GM12878 (cell line): ENCODE measurements around the gene MAN2A2. TPM values are rescaled to one million over a fixed set of nuclear protein-coding genes. Genes with fewer than 3 reads are reported as not detected.

ENCODE experiments used
- ATAC-seq: fragments of 200-7000 bp; cut with Tn5 transposase; 3 replicates; pipeline ENCODE4 v1.9.1; 2020; ENCODE audit warnings: mild to moderate bottlenecking, moderate library complexity
- BruUV-seq: library from RNA; stranded (reverse); fragments of 400-500 nt; replicated peaks from 2 replicates; lab custom pipeline; 2021; lab: Mats Ljungman, UMichigan
- CTCF ChIA-PET: fragments of 300-600 bp; sonication (Branson Sonifier 250); formaldehyde crosslinking; extraction: SDS; loops from one replicate; lab custom pipeline; 2021; ENCODE audit warnings: inconsistent platforms; lab: Yijun Ruan, JAX
- POLR2A ChIA-PET: fragments of 350-600 bp; formaldehyde crosslinking; extraction: SDS; loops from one replicate; lab custom pipeline; 2021; ENCODE audit warnings: inconsistent platforms; lab: Charles Lee
- RAD21 ChIA-PET: fragments of 300-600 bp; sonication (Branson Sonifier 250); formaldehyde crosslinking; loops from one replicate; lab custom pipeline; 2023; ENCODE audit warnings: antibody characterized with exemption; ENCODE audit not compliant: unreplicated experiment; lab: Charles Lee
- SMC1A ChIA-PET: fragments of 300-600 bp; sonication (Branson Sonifier 250); formaldehyde crosslinking; loops from one replicate; lab custom pipeline; 2023; ENCODE audit not compliant: unreplicated experiment, uncharacterized antibody; lab: Charles Lee
- DNase-seq: peaks from one replicate; pipeline ENCODE4 v3.0.0-alpha.2; 2011; ENCODE audit warnings: low read depth, low spot score
- FAIRE-seq: peaks from 3 replicates; lab custom pipeline; 2011; peaks lifted over from hg19 to GRCh38; lab: Jason Lieb, UNC
- H2AFZ ChIP-seq: 2 replicates; pipeline ENCODE4 v1.6.0; 2011; ENCODE audit warnings: low read depth, low read length, control low read depth; ENCODE audit not compliant: control insufficient read depth
- H3K27ac ChIP-seq: 2 replicates; pipeline ENCODE4 v1.5.1; 2011; ENCODE audit warnings: control low read depth; ENCODE audit not compliant: control insufficient read depth, insufficient read depth
- H3K27me3 ChIP-seq, 2 experiments: replicated peaks in 1 of 2; 2 replicates each; pipeline versions ENCODE4 v1.6.0 to v1.6.1; 2011; ENCODE audit warnings: low read length in 1 of 2; ENCODE audit not compliant: control insufficient read depth in 2 of 2, insufficient read depth in 2 of 2
- H3K36me3 ChIP-seq, 2 experiments: 2 replicates each; pipeline ENCODE4 v1.5.1; 2011; ENCODE audit warnings: low read length in 1 of 2; ENCODE audit not compliant: control insufficient read depth in 2 of 2, insufficient read depth in 2 of 2
- H3K4me1 ChIP-seq: 2 replicates; pipeline ENCODE4 v1.6.1; 2011; ENCODE audit warnings: mild to moderate bottlenecking, low read length, moderate library complexity, mixed read lengths; ENCODE audit not compliant: control insufficient read depth, insufficient read depth
- H3K4me2 ChIP-seq: 2 replicates; pipeline ENCODE4 v1.6.0; 2011; ENCODE audit warnings: control low read depth; ENCODE audit not compliant: control insufficient read depth, insufficient read depth
- H3K4me3 ChIP-seq: fragments of 200-600 bp; sonication (generic); 2 replicates; pipeline ENCODE4 v1.5.1; 2016
- H3K79me2 ChIP-seq: 2 replicates; pipeline ENCODE4 v1.6.0; 2011; ENCODE audit warnings: low read length; ENCODE audit not compliant: control insufficient read depth, insufficient read depth
- H3K9ac ChIP-seq: 2 replicates; pipeline ENCODE4 v1.8.0; 2011; ENCODE audit warnings: low read length, control low read depth, mixed read lengths; ENCODE audit not compliant: control insufficient read depth, insufficient read depth
- H3K9me3 ChIP-seq: replicated peaks from 3 replicates; pipeline ENCODE4 v1.5.1; 2011; ENCODE audit warnings: mild to moderate bottlenecking, low read length; ENCODE audit not compliant: control insufficient read depth, insufficient read depth
- H4K20me1 ChIP-seq: 2 replicates; pipeline ENCODE4 v1.6.0; 2011; ENCODE audit not compliant: control insufficient read depth, insufficient read depth
- CEBPB ChIP-seq, 2 experiments: fragments of 150-350 bp in 1 of 2; IDR thresholded peaks; 2 replicates each; pipeline ENCODE4 v1.6.1; 2012 to 2014; ENCODE audit warnings: low read depth in 2 of 2, low read length in 2 of 2, borderline replicate concordance in 1 of 2, inconsistent platforms in 1 of 2
- CHD2 ChIP-seq: IDR thresholded peaks from 2 replicates; pipeline ENCODE4 v1.6.1; 2011; ENCODE audit warnings: low read depth, low read length, improper control_type of control experiment, borderline replicate concordance
- CTCF ChIP-seq, 3 experiments: IDR thresholded peaks in 2 of 3; conservative IDR thresholded peaks in 1 of 3; 2 replicates each; pipeline ENCODE4 v1.5.1; 2011; ENCODE audit warnings: low read depth in 3 of 3, low read length in 3 of 3, mild to moderate bottlenecking in 3 of 3, control low read depth in 2 of 3, moderate library complexity in 2 of 3, inconsistent platforms in 1 of 3, mixed read lengths in 1 of 3; ENCODE audit not compliant: control insufficient read depth in 2 of 3, insufficient read depth in 1 of 3; ENCODE audit errors: extremely low read depth in 1 of 3
- EGR1 ChIP-seq, 2 experiments: IDR thresholded peaks; 1 replicate in 1 of 2; 2 replicates in 1 of 2; pipeline ENCODE4 v1.6.1; 2011 to 2012; ENCODE audit warnings: low read depth in 2 of 2, low read length in 2 of 2, borderline replicate concordance in 1 of 2, mild to moderate bottlenecking in 1 of 2, moderate library complexity in 1 of 2
- NR2C2 ChIP-seq: IDR thresholded peaks from 2 replicates; pipeline ENCODE4 v1.6.1; 2011; ENCODE audit warnings: borderline replicate concordance, low read depth; ENCODE audit not compliant: control insufficient read depth, insufficient read length
- SIX5 ChIP-seq: IDR thresholded peaks from 2 replicates; pipeline ENCODE4 v1.6.1; 2011; ENCODE audit warnings: mild to moderate bottlenecking, low read depth, low read length, moderate library complexity; ENCODE audit not compliant: severe bottlenecking
- SREBF2 ChIP-seq: IDR thresholded peaks from 2 replicates; pipeline ENCODE4 v1.6.1; 2012; ENCODE audit warnings: mild to moderate bottlenecking, low read length
- TBL1XR1 ChIP-seq: IDR thresholded peaks from 2 replicates; pipeline ENCODE4 v1.6.1; 2012; ENCODE audit warnings: low read depth, low read length, improper control_type of control experiment
- WRNIP1 ChIP-seq: IDR thresholded peaks from 2 replicates; pipeline ENCODE4 v1.6.1; 2011; ENCODE audit warnings: low read depth, low read length, improper control_type of control experiment, borderline replicate concordance
- ZNF207 ChIP-seq: fragments of 450-650 bp; IDR thresholded peaks from 2 replicates; pipeline ENCODE4 v1.6.1; 2014; ENCODE audit warnings: antibody characterized with exemption, mild to moderate bottlenecking, borderline replicate concordance
- ZNF274 ChIP-seq: IDR thresholded peaks from one replicate; pipeline ENCODE4 v1.8.0; 2011; ENCODE audit not compliant: insufficient read length, insufficient read depth
- ZNF384 ChIP-seq: IDR thresholded peaks from 2 replicates; pipeline ENCODE4 v1.6.1; 2012; ENCODE audit warnings: low read depth, mild to moderate bottlenecking, low read length, improper control_type of control experiment, borderline replicate concordance
- WGBS: methylation state at CpG from one replicate; pipeline ENCODE4 v1.1.6; 2016; ENCODE audit warnings: low lambda C conversion rate; ENCODE audit not compliant: insufficient replicate concordance, insufficient coverage; ENCODE audit errors: missing lambda C conversion rate; 5-methylcytosine and 5-hydroxymethylcytosine counted together
- in situ Hi-C: fragments of 300-500 bp; cut with MboI; formaldehyde crosslinking; loops from 9 replicates; pipeline ENCODE4 v1.14.3; 2018; ENCODE audit warnings: mixed read lengths
- intact Hi-C: fragments of 100-400 bp; cut with micrococcal nuclease; formaldehyde crosslinking; loops from one replicate; pipeline ENCODE4 v1.14.2; 2022; ENCODE audit not compliant: unreplicated experiment
- polyA plus RNA-seq, 11 experiments: library from polyadenylated mRNA; depleted of rRNA in 4 of 11; unstranded in 6 of 11; stranded (reverse) in 5 of 11; fragments of >200 nt; fragmentation: Nextera tagmentation in 4 of 11; fragmentation: Illumina TruSeq in 1 of 11; extraction: Ambion mirVana in 4 of 11; extraction: Trizol in 1 of 11; gene quantifications; 1 replicate in 1 of 11; 2 replicates in 10 of 11; pipeline versions ENCODE4 v1.2.1 to v1.2.3, GENCODE V29; 2011 to 2016; ENCODE audit warnings: inconsistent platforms in 2 of 11, missing spikeins in 2 of 11, low read depth in 1 of 11
- total RNA-seq, 4 experiments: library from RNA; depleted of rRNA in 3 of 4; stranded (reverse); fragments of >200 nt in 3 of 4; fragmentation: Illumina TruSeq in 1 of 4; extraction: Trizol in 1 of 4; gene quantifications; 2 replicates each; pipeline versions ENCODE4 v1.2.1 to v1.2.3, GENCODE V29; 2013 to 2021

The MAN2A2 gene
- total and polyA plus RNA-seq, 10 of the 15 experiments (the other 5 are each of a cell fraction or from before 2014, with no cell fraction given): 4.2 to 79.4 (median 23.2) TPM

GRCh38 chr15:90889736-90890456 is 13.2 kb upstream of the MAN2A2 start:
- Histone ChIP-seq H3K36me3 (no peaks in the 10 kb centered on the region; a peak in 1 of 4 replicates), H3K4me2 (no peak overlapping the region), H3K9ac (no peak overlapping the region), H3K4me1 (peaks cover 15% of the 10 kb centered on the region), H3K27ac (no peak overlapping the region)
- RAD21 ChIA-PET: interaction anchor here (0.6 to 1.9 kb wide), 4 partner anchors 42 to 569 kb away, joined by 3 to 9 read pairs (median 6); partner anchors contain the start of gene HDDC3
- FAIRE-seq: no peak
- no peak for TF ChIP-seq SIX5
- TF ChIP-seq EGR1 (IDR thresholded peaks at IDR 0.05; ENCODE audit: borderline replicate concordance in 1 of 2, low read depth in 2 of 2, low read length in 2 of 2): no peak
- no peak for TF ChIP-seq CHD2
- no peak for TF ChIP-seq CTCF (IDR thresholded peaks at IDR 0.05 in 2 of 3, conservative IDR thresholded peaks at IDR 0.05 in 1 of 3; ENCODE audit: control insufficient read depth in 2 of 3, extremely low read depth in 1 of 3, insufficient read depth in 1 of 3, low read depth in 3 of 3, low read length in 3 of 3)
- no peak for TF ChIP-seq WRNIP1
- no peak for TF ChIP-seq ZNF274
- no peak for TF ChIP-seq NR2C2
- TF ChIP-seq TBL1XR1: no peak
- no peak for TF ChIP-seq CEBPB (IDR thresholded peaks at IDR 0.05; ENCODE audit: borderline replicate concordance in 1 of 2, low read depth in 2 of 2, low read length in 2 of 2)
- TF ChIP-seq SREBF2: no peak
- no peak for TF ChIP-seq ZNF207
- no peak for TF ChIP-seq ZNF384
- TF ChIP-seq, all 136 proteins: peak for 0
- in situ Hi-C loops: loop anchor here (5.0 kb wide), 2 partner anchors 243 to 568 kb away; no protein-coding TSS in a partner anchor
- Histone ChIP-seq H2AFZ (no peak overlapping the region), H4K20me1 (no peaks in the 10 kb centered on the region), H3K27me3 (no peaks in the 10 kb centered on the region), H3K9me3 (no peaks in the 10 kb centered on the region), H3K4me3 (no peak overlapping the region), H3K79me2 (no peaks in the 10 kb centered on the region; the same call in 1 of the 2 replicates)
- DNase-seq (no peak), ATAC-seq (no peak)
- ChIA-PET SMC1A (interaction anchor here (0.8 to 2.0 kb wide), 2 partner anchors 52 to 218 kb away, joined by 4 read pairs; no protein-coding TSS in a partner anchor), POLR2A (no interaction called here), CTCF (interaction anchor here (0.9 to 2.4 kb wide), 4 partner anchors 16 to 242 kb away, joined by 3 to 18 read pairs (median 7); partner anchors contain the start of gene HDDC3)
- no TSS peak for BruUV-seq
- WGBS: 85% methylated on average over 19 of the region's 31 CpGs
- intact Hi-C loops: loop anchor here (5.0 to 10.0 kb wide), 4 partner anchors 73 to 395 kb away; partner anchors contain the start of gene BLM
